Mesendoderm (in vitro differentiated cells): ENCODE data around the gene NOD2.

Experiments used
- DNase-seq: peaks from one replicate; pipeline ENCODE4 v3.0.0; 2013
- H2AK5ac ChIP-seq: 2 replicates; pipeline ENCODE4 v1.6.1; 2013; ENCODE audit warnings: low read length, inconsistent platforms
- H2BK120ac ChIP-seq: 2 replicates; pipeline ENCODE4 v1.6.1; 2013; ENCODE audit warnings: low read depth, mild to moderate bottlenecking, low read length, moderate library complexity, mixed read lengths
- H2BK15ac ChIP-seq: replicated peaks from 2 replicates; pipeline ENCODE4 v1.6.1; 2013; ENCODE audit warnings: low read depth, mild to moderate bottlenecking, moderate library complexity
- H2BK5ac ChIP-seq: 2 replicates; pipeline ENCODE4 v1.6.1; 2013; ENCODE audit warnings: low read length, inconsistent platforms
- H3K18ac ChIP-seq: 2 replicates; pipeline ENCODE4 v1.6.1; 2013; ENCODE audit warnings: mild to moderate bottlenecking, low read length, mixed read lengths
- H3K23ac ChIP-seq: one replicate; pipeline ENCODE4 v1.6.1; 2013; ENCODE audit warnings: low read length
- H3K27ac ChIP-seq: 2 replicates; pipeline ENCODE4 v1.5.1; 2013; ENCODE audit warnings: low read depth, mild to moderate bottlenecking, inconsistent platforms, low read length, moderate library complexity
- H3K27me3 ChIP-seq: 2 replicates; pipeline ENCODE4 v1.6.1; 2013; ENCODE audit warnings: low read length, control low read depth, mild to moderate bottlenecking, inconsistent platforms; ENCODE audit not compliant: insufficient read depth, poor library complexity
- H3K36me3 ChIP-seq: 2 replicates; pipeline ENCODE4 v1.6.1; 2013; ENCODE audit warnings: low read length, inconsistent platforms; ENCODE audit not compliant: control insufficient read depth, insufficient read depth
- H3K4ac ChIP-seq: one replicate; pipeline ENCODE4 v1.6.1; 2013; ENCODE audit warnings: low read depth, mild to moderate bottlenecking, low read length, moderate library complexity
- H3K4me1 ChIP-seq: 2 replicates; pipeline ENCODE4 v1.6.1; 2013; ENCODE audit warnings: low read depth, low read length, inconsistent platforms; ENCODE audit not compliant: control insufficient read depth
- H3K4me2 ChIP-seq: 2 replicates; pipeline ENCODE4 v1.6.1; 2013; ENCODE audit warnings: low read length
- H3K4me3 ChIP-seq: 2 replicates; pipeline ENCODE4 v1.5.1; 2013; ENCODE audit warnings: mild to moderate bottlenecking, low read length
- H3K56ac ChIP-seq: one replicate; pipeline ENCODE4 v1.6.1; 2013; ENCODE audit warnings: low read length
- H3K79me1 ChIP-seq: 2 replicates; pipeline ENCODE4 v1.6.1; 2013; ENCODE audit warnings: low read length, inconsistent platforms
- H3K79me2 ChIP-seq: 2 replicates; pipeline ENCODE4 v1.6.1; 2013; ENCODE audit warnings: mild to moderate bottlenecking, low read length; ENCODE audit not compliant: control insufficient read depth, insufficient read depth
- H3K9ac ChIP-seq: 2 replicates; pipeline ENCODE4 v1.6.1; 2013; ENCODE audit warnings: low read length, inconsistent platforms
- H4K5ac ChIP-seq: one replicate; pipeline ENCODE4 v1.6.1; 2013; ENCODE audit warnings: low read length
- H4K8ac ChIP-seq: one replicate; pipeline ENCODE4 v1.6.1; 2013; ENCODE audit warnings: low read depth, mild to moderate bottlenecking, control low read depth, low read length, moderate library complexity
- WGBS: extraction: QIAGEN DNeasy Blood & Tissue Kit; methylation state at CpG from one replicate; pipeline ENCODE4 v1.1.7; 2013; ENCODE audit warnings: low lambda C conversion rate, missing lambda C conversion rate; ENCODE audit not compliant: insufficient coverage; ENCODE audit errors: extremely low coverage; 5-methylcytosine and 5-hydroxymethylcytosine counted together

NOD2 gene

GRCh38 chr16:50696575-50697420 lies 3.4 kb downstream of the NOD2 start:
- Histone ChIP-seq H3K4me2 (no peak overlapping the region), H3K27me3 (no peaks in the 10 kb centered on the region), H3K4me1 (no peaks in the 10 kb centered on the region), H3K27ac (no peak overlapping the region), H3K36me3 (no peaks in the 10 kb centered on the region), H3K18ac (no peak overlapping the region), H2BK15ac (no peak overlapping the region), H2BK120ac (no peak overlapping the region), H3K4me3 (no peak overlapping the region), H3K79me2 (no peaks in the 10 kb centered on the region), H3K56ac (no peak overlapping the region), H3K4ac (no peak overlapping the region), H4K5ac (no peak overlapping the region), H2BK5ac (no peak overlapping the region), H3K9ac (no peak overlapping the region), H3K23ac (no peak overlapping the region), H3K79me1 (no peaks in the 10 kb centered on the region), H2AK5ac (no peak overlapping the region), H4K8ac (no peak overlapping the region)
- DNase-seq: no peak
- no CpG with 5 or more reads among the region's 15 CpGs for WGBS

DNA sequence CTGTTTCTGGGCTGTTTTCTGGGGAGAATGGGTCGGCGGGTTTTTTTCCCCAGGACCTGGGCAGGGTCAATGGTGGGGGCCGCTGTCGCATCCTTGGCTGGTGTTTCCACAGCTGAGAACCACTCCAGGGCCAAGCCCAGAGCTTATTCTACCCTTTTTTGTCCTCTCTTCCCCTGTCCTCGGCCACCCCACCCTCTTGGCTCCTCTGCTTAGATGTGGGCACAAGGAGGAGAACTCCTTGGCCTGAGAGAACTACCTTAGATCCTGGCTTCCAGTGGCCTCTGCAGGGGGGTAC lies 4.0 kb downstream of the NOD2 start:
- Histone ChIP-seq H2BK5ac (no peak overlapping the region), H3K4me1 (no peaks in the 10 kb centered on the region), H4K8ac (no peak overlapping the region), H3K4me3 (no peak overlapping the region), H3K27ac (no peak overlapping the region), H3K23ac (no peak overlapping the region), H2AK5ac (no peak overlapping the region), H3K27me3 (no peaks in the 10 kb centered on the region), H3K4me2 (no peak overlapping the region), H3K18ac (no peak overlapping the region), H3K79me2 (no peaks in the 10 kb centered on the region), H3K79me1 (no peaks in the 10 kb centered on the region), H2BK120ac (no peak overlapping the region), H3K9ac (no peak overlapping the region), H3K4ac (no peak overlapping the region), H3K36me3 (no peaks in the 10 kb centered on the region), H4K5ac (no peak overlapping the region), H3K56ac (no peak overlapping the region), H2BK15ac (no peak overlapping the region)
- no CpG with 5 or more reads among the region's 5 CpGs for WGBS
- DNase-seq: no peak

- Histone ChIP-seq H3K9ac (no peak overlapping the region), H3K18ac (no peak overlapping the region), H3K23ac (no peak overlapping the region), H2BK15ac (no peak overlapping the region), H3K56ac (no peak overlapping the region), H2BK120ac (no peak overlapping the region), H3K4ac (no peak overlapping the region), H3K79me1 (no peaks in the 10 kb centered on the region), H2AK5ac (no peak overlapping the region), H4K8ac (no peak overlapping the region), H3K79me2 (no peaks in the 10 kb centered on the region), H4K5ac (no peak overlapping the region), H3K4me2 (no peak overlapping the region), H3K36me3 (no peaks in the 10 kb centered on the region), H2BK5ac (no peak overlapping the region), H3K27ac (no peak overlapping the region), H3K4me1 (no peaks in the 10 kb centered on the region), H3K4me3 (no peak overlapping the region), H3K27me3 (no peaks in the 10 kb centered on the region)
- no CpG with 5 or more reads among the region's 19 CpGs for WGBS
- DNase-seq: no peak
Measured at GRCh38 chr16:50697881-50698767, 4.7 kb downstream of the NOD2 start.

GRCh38 chr16:50699326-50700159 lies 6.1 kb downstream of the NOD2 start:
- Histone ChIP-seq H2BK15ac (no peak overlapping the region), H3K56ac (no peak overlapping the region), H3K36me3 (no peaks in the 10 kb centered on the region), H3K18ac (no peak overlapping the region), H3K4me2 (no peak overlapping the region), H3K9ac (no peak overlapping the region), H2BK120ac (no peak overlapping the region), H4K8ac (no peak overlapping the region), H4K5ac (no peak overlapping the region), H3K4ac (no peak overlapping the region), H3K79me1 (no peaks in the 10 kb centered on the region), H3K4me1 (no peaks in the 10 kb centered on the region), H3K27me3 (no peaks in the 10 kb centered on the region), H2BK5ac (no peak overlapping the region), H3K23ac (no peak overlapping the region), H3K79me2 (no peaks in the 10 kb centered on the region), H3K27ac (no peak overlapping the region), H3K4me3 (no peak overlapping the region), H2AK5ac (no peak overlapping the region)
- no CpG with 5 or more reads among the region's 19 CpGs for WGBS
- DNase-seq: peak; percentile 35

DNA sequence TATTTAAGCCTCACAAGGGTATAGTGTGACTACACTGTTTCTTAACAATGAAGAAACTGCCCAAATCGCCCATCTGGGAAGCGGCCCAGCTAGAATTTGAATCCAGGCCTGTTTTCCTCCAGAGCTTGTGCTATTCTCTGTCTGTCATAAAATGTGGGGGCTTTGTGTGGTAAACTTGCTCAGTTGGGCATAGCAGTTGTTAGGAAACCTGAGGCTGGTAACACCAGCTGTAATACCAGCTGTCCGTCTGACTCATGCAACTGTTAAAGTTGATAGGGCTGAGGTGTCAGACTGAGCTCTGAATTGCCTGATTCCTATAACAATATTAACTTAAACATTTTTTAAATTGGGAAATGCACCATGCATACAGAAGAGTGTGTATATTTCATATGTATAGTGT lies 9.3 kb downstream of the NOD2 start:
- H2BK15ac ChIP-seq: no peak overlapping the region
- no peak overlapping the region for H3K4me3 ChIP-seq
- no peak overlapping the region for H4K8ac ChIP-seq
- H3K27me3 ChIP-seq: no peaks in the 10 kb centered on the region
- H3K36me3 ChIP-seq: no peaks in the 10 kb centered on the region
- H3K4me2 ChIP-seq: no peak overlapping the region
- no CpG with 5 or more reads among the region's 3 CpGs for WGBS
- no peak overlapping the region for H3K18ac ChIP-seq
- no peaks in the 10 kb centered on the region for H3K79me2 ChIP-seq
- H2BK120ac ChIP-seq: no peak overlapping the region
- no peak for DNase-seq
- H3K27ac ChIP-seq: no peak overlapping the region
- no peaks in the 10 kb centered on the region for H3K4me1 ChIP-seq
- no peak overlapping the region for H3K9ac ChIP-seq
- no peak overlapping the region for H3K23ac ChIP-seq
- no peak overlapping the region for H2BK5ac ChIP-seq
- H3K56ac ChIP-seq: no peak overlapping the region
- H3K79me1 ChIP-seq: no peaks in the 10 kb centered on the region
- H3K4ac ChIP-seq: no peak overlapping the region
- H4K5ac ChIP-seq: no peak overlapping the region
- H2AK5ac ChIP-seq: no peak overlapping the region
